Measurements from ENCODE around the gene PER2.

PER2 gene

DNA sequence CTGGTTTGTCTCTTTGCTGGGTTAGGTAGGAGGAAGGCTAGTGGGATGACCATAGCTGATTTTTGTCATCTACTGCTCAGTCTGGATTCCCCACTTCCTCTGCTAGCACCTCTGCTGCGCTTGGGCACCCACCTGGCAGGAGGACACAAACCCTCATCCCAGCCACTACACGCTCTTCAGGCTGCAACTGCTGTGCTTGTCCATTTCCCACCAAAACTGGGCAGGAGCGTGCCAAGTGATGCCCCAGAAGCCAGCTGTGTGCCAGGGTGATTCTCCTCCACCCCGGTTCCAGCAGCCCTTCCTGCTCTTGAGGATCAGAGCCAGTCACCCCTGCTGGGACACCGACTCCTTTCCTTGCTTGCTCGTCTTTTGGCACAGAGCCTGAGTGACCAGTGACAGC is 15.7 kb upstream of the PER2 start:
- TF ChIP-seq, protein P1, sequence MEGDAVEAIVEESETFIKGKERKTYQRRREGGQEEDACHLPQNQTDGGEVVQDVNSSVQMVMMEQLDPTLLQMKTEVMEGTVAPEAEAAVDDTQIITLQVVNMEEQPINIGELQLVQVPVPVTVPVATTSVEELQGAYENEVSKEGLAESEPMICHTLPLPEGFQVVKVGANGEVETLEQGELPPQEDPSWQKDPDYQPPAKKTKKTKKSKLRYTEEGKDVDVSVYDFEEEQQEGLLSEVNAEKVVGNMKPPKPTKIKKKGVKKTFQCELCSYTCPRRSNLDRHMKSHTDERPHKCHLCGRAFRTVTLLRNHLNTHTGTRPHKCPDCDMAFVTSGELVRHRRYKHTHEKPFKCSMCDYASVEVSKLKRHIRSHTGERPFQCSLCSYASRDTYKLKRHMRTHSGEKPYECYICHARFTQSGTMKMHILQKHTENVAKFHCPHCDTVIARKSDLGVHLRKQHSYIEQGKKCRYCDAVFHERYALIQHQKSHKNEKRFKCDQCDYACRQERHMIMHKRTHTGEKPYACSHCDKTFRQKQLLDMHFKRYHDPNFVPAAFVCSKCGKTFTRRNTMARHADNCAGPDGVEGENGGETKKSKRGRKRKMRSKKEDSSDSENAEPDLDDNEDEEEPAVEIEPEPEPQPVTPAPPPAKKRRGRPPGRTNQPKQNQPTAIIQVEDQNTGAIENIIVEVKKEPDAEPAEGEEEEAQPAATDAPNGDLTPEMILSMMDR (IDR thresholded peaks at IDR 0.05; ENCODE audit: insufficient read depth, low read length, missing control alignments) = no peak
- H3K4me3 ChIP-seq (ENCODE audit: low read depth, low read length) = no peak overlapping the region
- POLR2A ChIA-PET = no interaction called here
- CTCF ChIA-PET = no interaction called here
- DNase-seq (ENCODE audit: low read depth, low spot score) = no peak

DNA sequence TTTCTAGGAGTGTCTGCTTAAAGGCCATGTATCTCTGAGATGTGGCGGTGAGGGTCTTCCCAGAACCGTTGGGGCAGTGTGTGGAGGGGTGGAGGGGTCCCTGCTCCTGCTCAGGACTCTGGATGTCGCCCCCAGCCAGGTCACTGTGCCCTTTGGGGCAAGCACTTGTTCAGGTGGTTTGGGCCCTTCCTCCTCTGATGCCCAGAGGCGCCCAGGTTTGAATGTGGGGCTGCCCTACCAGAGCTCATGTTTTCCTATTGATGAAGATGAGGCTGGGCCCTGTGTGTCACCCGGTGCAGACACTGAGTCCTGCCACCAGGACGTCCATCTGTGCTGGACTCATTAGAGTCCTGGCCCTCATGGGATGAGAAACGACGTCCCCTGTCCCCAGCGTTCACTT is 14.3 kb upstream of the PER2 start:
- no peak for DNase-seq (ENCODE audit: low read depth, low spot score)
- CTCF ChIA-PET = interaction anchor here (1.2 kb wide), 1 partner anchor 40 kb away, joined by 3 read pairs; no protein-coding TSS in a partner anchor
- no peak overlapping the region for H3K4me3 ChIP-seq (ENCODE audit: low read depth, low read length)
- TF ChIP-seq, protein P1 (IDR thresholded peaks at IDR 0.05; ENCODE audit: insufficient read depth, low read length, missing control alignments) = no peak
- POLR2A ChIA-PET = no interaction called here

DNA sequence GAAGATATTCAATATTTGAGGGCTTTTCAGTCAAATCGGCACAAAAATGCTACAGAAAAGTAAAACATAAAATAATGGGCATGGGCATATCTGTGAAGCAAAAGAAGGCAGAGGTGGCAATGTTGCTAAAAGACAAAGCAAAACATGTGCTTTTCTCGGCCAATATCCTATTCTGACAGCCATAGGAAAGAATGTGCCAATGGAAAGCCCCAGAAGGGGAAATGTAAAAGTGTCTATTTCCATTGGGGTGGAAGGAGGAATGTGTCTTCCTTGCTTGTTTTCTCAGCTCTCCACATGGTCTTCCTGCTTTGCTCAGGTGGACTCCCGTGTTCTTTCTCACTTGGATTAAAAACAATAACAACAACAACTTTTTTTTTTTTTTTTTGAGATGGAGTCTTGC is 13.7 kb upstream of the PER2 start:
- POLR2A ChIA-PET = no interaction called here

DNA sequence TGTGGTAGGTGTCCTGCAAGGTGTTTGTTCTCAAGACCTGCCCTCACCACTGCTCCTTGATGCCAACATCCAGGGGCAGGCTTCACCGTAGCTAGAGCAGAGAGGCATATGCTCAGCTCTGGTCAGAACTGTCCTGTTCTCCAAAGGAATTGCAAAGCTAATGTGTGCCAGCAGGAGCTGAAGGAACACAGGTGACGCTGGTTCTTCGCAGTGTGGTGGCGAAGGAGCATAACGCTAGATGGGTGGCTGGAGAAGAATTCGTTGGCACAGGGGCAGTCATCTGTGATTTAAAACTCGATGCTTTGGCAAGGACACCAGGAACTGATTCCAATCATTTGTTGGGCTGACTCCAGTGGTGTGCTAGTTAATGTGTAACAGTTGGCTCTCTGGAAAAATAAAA is 11.4 kb upstream of the PER2 start:
- CTCF ChIA-PET = interaction anchor here (1.7 kb wide), 1 partner anchor 25 kb away, joined by 3 read pairs; no protein-coding TSS in a partner anchor
- TF ChIP-seq, protein P1 (IDR thresholded peaks at IDR 0.05; ENCODE audit: insufficient read depth, low read length, missing control alignments) = no peak
- POLR2A ChIA-PET = no interaction called here
- H3K4me3 ChIP-seq (ENCODE audit: low read depth, low read length) = no peak overlapping the region
- no peak for DNase-seq (ENCODE audit: low read depth, low spot score)

More for the DNA sequence above, 13.7 kb upstream of the PER2 start:
- no peak for DNase-seq (ENCODE audit: low read depth, low spot score)
- H3K4me3 ChIP-seq (ENCODE audit: low read depth, low read length) = no peak overlapping the region
- CTCF ChIA-PET = interaction anchor here (0.8 to 1.0 kb wide), 2 partner anchors 13 to 484 kb away, joined by 3 to 4 read pairs; no protein-coding TSS in a partner anchor
- TF ChIP-seq, protein P1 (IDR thresholded peaks at IDR 0.05; ENCODE audit: insufficient read depth, low read length, missing control alignments) = no peak

DNA sequence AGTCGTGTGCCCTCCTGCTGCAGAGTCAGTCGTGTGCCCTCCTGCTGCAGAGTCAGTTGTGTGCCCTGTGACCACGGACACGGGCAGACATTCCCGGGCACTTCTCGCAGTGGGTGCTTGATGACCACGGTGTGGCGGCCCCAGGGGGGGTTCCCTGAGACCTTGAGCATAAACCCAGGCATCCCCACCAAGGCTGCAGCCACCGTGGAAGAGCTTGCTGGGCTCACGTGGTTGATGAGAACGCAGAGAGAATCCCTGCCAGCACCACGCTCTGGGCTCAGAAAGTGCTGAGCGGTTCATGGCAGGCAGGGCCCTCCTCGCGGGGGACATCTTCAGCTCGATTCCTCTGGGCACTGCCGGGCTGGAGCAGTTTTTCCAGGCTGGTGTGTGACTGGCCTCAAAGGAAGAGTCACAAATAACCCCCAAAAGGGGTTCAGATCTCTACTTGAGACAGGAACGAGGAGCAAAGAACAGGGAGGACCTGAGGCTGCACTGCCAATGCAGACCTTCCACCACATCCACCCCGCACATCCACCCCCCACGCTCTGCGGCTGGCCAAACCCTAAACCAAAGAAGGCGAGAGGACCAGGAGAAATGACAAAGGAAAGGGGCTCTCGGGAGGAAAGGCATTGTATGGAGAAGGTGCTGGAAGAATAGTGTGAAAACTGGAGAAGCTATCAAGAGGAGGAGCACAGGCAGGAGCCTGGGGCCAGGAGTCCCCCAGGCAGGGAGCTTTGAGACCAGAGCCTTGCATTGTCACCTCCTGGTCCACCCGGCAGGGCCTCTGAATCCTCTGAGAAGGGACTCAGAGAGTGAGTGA is 8.4 kb upstream of the PER2 start:
- TF ChIP-seq, protein P1 (IDR thresholded peaks at IDR 0.05; ENCODE audit: insufficient read depth, low read length, missing control alignments) = no peak
- POLR2A ChIA-PET = no interaction called here
- no peak for DNase-seq (ENCODE audit: low read depth, low spot score)
- CTCF ChIA-PET = no interaction called here
- H3K4me3 ChIP-seq (ENCODE audit: low read depth, low read length) = no peak overlapping the region

DNA sequence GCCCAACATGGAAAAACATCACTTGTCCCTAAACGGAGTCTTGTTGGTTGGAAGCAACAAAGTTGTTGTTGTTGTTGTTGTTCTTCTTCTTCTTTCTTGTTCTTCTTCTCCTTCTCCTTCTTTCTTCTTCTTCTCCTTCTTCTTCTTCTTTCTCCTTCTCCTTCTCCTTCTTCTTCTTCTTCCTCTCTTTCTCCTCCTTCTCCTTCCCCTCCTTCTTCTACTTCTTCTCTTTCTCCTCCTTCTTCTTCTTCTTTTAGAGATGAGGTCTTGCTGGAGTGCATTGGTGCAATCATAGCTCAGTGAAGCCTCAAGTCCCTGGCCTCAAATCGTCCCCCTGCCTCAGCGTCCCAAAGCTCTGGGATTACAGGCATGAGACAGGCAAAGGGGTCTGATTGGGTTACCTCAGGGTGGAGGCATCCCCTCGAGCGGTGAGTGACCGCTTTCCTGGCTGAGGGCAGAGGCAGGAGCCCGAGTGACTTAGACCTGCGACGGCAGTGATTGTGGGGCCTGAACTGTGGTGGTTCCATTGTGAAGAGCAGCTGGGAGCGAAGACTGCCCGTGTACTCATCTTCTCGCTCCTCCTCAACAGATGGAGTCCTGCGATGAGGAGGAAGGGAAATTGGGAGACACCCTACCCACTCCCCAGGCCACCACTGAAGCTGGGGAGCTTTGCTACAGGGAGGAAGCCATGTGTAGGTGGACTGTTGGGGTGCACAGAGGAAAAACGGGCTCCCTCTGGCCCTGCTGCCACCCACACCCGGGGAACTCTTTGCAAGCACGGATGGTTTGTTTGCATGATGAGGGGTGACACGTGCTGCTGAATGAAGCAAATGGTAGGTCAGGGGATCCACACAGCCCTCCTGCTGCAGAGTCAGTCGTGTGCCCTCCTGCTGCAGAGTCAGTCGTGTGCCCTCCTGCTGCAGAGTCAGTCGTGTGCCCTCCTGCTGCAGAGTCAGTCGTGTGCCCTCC is 7.0 kb upstream of the PER2 start:
- no peak for DNase-seq (ENCODE audit: low read depth, low spot score)
- TF ChIP-seq, protein P1 (IDR thresholded peaks at IDR 0.05; ENCODE audit: insufficient read depth, low read length, missing control alignments) = no peak
- POLR2A ChIA-PET = no interaction called here
- CTCF ChIA-PET = no interaction called here
- no peak overlapping the region for H3K4me3 ChIP-seq (ENCODE audit: low read depth, low read length)
